ENCODE measurements around the gene SMAD4.
A peak's percentile ranks its signal among the peaks of the same experiment; 100 is the strongest.

The SMAD4 gene

DNA sequence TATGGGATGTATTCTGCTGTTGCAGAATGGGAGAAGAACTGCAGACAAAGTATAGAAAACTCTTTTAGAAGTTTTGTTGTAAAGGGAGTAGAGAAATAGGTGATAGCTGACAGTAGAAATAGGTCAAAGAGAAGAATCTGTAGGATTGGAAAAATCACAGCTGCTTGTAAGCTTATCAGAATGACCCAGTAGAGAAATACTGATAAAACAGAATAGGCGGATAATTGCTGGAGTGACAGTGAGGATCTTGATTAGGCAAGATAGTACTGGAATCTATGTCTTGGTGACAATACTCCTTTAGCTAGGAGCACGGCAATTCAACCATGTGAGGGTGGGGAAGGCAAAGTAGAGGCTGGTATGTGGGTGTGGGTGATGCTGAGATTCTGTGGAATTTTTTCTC lies 4.5 kb upstream of the SMAD4 start:
- DNase-seq, result no peak

DNA sequence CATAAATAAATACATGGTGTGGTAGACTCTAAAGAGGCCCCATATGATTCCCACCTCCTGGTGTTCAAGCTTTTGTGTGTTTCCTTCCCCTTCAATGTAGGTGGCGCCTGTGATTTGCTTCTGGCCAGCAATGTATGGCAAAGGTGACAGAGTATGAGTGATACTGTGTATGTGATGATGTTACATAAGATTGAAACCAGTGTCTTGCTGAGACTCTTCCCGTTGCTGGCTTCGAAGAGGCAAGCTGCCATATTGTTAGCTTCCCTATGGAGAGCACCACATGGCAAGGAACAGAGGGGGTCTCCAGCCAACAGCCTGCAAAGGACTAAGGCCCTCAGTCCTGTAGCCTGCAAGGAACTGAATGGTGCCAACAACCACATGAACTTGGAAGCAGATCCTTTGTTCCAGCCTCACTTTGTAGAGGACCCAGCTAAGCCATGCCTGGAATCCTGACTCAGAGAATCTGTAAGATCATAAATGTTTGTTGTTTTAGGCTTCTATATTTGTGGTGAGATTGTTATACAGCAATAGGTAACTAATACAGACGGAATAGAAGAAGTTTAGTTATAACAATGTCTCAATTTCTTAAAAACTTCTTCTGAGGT lies 1.7 kb upstream of the SMAD4 start:
- peak; percentile 77 for DNase-seq

DNA sequence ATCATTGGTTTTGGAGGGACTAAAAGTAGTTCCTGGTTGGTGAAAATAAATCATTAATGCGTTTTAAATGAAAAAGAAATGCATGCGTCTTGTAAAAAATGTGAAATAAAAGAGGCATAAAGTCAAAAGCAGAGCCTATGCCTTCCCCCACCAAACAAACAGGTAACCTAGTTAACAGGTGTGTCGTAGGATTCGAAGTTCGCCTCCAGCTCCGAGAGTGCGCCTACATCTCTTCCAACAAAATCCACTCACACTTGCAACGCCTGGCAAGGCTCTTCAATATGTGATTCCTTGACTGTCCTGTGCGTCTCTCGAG lies 677 bp upstream of the SMAD4 start:
- DNase-seq, result no peak

DNA sequence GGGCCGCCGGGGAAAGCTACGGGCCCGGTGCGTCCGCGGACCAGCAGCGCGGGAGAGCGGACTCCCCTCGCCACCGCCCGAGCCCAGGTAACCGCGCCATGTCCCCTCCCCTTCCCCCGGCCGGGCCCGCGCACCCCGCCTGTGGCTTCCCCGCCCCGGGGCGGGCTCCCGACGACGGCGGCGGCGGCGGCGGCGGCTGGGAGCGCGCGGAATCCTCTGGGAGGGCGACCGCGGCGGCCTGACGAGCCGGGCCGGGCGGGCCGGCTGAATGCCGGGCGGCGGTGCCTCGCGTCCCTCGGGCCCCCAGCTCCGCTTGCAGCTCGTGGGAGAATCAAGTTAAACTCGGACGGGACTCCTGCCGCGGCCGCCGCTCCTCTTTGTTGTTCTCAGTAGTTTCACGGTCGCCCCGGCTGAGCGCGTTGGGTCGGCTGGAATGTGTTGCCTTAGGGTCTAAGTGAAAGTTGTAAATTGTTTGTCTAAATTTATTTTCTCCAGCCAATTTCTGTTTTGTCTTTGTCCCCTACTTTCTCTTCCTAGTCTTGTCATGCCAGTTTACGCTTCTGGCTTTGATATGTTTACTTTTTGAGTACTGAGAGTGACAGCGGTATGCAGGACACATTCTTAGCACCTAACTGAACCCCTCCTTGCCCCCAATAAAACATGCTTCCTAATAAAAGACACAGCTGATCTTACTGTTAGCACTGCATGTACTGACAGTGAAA lies 685 bp downstream of the SMAD4 start:
- DNase-seq, result peak; percentile 69

DNA sequence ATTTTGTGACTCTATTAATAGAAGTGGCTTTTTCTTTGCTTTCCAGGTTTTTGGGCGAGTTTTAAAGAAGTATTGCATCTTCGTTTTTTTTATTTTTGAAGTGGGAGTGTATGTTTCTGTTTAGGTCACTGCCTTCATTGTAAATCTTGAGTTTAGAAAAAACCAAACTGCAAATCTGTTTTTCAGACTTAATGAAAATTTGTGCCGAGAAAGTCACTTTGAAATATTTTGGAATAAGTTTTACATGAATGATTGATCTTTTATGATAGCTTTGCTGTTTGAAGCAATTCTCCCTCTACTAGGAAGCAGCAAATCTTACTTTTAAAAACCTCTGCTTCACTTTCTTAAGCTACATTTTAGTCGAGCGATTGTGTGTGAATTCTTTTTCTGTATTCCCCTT lies 2.2 kb downstream of the SMAD4 start:
- DNase-seq, result no peak

DNA sequence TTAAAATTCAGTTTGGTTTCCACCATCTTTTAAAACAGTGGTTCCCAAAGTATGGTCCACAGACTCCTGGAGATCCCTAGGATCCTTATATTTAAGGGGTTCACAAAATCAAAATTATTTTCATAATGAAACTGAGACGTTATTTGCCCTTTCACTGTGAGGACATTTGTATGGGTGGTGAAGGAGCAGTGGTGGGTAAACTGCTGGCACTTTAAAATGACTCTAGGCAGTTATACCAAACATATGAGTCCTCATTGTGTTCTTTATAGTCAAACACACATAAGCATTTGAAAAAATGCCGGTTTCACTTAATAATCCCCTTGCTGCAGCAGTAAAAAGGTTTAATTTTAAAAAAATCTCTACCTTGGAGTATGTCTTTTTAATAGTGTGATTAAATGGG lies 7.2 kb downstream of the SMAD4 start:
- DNase-seq, result no peak

DNA sequence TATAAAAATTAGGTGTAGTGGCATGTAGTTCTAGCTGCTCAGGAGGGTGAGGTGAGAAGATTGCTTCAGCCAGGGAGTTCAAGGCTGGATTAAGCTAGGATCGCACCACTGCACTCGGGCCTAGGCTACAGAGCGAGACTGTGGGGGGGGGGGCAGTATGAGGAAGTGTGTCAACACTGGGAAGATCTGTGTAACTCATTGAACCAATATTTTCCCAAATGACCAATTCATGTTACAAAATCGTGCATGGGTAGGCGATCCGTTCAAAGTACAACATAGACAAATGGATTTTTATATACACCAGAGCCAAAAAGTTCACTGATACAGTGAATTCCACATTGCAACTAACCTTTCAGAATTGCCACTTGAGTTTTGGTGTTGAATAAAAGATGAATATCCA lies 8.1 kb downstream of the SMAD4 start:
- DNase-seq, result peak; percentile 71

DNA sequence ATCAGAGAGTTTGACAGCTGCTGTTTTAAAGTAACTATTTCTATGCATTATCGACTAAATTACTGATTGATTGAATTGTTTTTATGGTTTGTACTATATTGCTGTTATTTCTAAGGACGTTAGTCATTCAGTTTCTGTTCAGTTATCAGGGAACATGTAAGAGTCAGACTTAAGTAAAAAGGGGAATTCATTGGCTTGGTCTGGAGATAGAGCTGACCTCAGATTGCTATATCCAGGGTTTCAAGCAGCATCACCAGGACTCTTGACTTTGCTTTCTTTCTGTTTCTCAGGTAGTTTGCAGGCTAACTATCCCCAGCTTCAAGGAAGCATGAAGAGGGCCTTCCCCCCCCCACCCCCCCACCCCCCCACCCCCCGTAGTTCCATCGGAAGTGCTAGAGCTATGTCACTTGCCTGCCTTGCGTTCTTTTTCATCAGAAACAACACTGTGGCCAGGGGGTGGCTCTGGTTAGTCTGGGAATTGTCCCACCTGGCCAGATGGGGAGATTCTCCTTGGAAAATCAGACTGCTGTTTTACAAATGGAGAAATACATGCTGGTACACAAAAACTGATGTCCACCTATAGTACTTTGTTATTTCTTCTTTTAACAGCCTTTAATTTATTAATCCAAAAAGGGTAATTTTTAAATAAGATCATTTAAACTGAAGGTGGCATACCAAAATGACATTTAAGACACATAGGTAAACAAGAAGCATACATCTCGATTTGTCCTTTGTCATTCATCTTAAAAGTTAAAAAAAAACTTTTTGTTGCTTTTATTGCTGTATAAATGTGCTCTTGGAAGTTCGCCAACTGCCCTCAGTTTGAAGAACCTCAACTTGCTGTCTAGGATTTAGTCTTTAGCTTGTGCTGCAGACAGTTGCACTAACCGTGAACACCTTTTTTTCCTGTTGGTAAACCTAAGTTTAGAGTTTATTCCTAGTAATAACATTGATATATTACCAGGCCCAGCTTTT lies 9.4 kb downstream of the SMAD4 start:
- peak; percentile 89 for DNase-seq

DNA sequence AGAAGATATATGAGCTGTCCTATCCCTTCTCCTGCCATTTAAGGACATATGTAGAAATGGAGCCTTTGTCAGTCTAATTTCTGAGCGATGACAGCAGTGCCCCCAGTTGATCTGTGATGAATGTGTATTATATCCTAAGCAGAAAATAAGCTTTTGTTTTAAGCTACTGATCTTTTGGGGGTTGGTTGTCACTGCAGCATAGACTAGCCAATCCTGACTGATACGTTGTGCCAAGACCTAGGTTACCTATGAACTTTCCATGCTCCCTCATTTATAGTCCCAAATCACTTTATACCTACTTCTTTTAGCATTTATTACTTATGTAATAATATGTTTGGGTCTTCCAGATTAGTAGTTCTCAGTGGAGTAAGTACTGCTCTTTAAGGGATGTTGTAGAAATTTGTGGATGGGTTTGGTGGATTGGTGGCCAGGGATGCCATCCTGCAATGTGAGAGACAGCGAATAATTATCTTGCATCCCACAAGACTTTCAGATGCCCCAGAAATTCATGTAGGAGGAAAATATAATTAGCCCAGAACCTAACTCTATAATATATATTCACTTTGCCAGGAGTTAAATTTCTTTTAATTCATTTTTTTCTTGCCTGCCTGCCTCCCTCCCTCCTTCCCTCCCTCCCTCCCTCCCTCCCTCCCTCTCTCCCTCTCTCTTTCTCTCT lies 11.8 kb downstream of the SMAD4 start:
- no peak for DNase-seq

DNA sequence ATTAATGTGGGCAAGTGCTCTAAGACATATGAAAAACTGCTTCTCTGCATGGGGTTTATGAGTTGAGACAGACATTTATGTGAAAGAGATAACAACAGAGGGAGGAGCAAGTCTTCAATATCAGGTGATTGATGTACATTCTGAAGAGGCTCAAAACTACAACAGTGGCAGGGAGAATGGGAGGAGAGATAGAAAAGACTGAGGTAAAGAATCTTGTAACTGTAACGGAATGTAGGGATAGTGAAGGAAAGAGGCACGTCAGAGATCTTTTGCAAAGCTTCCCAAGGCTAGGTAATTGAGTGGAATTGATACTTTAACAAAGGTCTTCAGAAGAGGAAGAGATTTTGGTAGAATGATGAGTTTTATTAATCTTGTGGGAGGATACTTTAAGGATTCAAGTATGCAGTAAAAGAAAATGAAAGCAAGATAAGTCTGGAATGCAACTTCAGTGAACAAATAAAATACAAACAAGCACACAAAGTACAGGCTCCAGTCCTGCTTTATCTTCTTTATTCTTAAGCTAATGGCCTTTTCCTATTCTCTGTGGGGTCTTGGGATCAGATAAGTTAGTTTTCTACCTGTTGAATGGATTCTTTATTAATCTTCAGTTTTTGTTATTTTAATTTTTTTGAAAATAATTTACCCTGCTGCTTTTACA lies 15.0 kb downstream of the SMAD4 start:
- no peak for DNase-seq

DNA sequence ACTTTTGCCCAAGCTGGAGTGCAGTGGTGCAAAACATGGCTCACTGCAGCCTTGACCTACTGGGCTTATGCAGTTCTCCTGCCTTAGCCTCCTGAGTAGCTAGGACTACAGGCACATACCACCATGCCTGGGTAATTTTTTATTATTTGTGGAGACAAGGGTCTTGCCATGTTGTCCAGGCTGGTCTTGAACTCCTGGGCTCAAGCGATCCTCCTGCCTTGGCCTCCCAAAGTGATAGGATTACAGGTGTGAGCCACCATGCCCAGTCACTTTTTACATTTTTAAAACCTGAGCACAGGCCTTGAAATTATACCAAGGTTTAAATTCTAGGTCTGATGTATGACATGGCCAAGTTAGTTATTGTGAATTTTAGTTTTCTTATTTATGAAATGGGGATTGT lies 18.2 kb downstream of the SMAD4 start:
- no peak for DNase-seq

DNA sequence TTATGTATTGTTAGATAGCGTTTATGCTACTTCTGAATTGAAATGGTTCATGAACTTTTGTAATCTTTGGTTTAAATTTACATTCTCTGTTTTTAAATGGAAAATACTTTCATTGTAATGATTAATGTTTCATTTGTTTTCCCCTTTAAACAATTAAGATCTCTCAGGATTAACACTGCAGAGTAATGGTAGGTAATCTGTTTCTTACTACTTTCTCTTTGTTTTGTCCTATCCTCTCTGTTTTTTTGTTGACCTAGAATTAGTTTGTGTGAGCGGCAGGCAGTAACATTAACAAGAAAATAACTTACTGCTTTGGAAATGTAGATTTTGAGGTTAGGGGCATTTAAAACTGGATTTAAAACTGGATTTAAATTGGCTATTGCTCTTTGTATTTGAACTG lies 19.1 kb downstream of the SMAD4 start:
- DNase-seq, result no peak

DNA sequence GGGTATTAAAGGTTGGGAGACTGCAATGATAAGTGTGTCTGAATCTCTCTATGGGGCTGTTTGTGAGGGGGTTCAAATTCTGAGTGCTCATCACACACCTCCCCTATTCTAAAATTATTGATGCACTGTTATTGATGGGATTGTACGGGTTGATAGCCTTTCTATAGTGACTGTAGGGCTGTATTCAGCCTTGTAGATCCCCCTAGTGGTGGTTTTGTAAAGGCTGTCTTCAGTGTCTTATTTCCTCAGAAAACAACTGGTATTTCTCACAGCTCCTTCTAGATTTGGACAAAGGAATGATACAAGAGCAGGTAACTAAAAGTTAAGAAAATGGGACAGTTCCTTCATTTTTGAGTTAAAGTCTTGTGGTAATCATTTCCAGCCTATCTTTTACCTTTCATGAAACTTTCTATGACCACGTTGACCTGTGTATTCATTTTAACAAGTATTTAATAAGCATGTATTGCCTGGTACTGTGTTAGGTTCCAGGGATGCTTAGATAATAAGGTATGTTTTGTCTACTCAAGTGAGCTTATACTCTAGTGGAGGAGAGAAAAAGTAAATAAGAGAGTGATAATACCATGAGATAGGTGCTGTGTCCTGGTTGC lies 21.2 kb downstream of the SMAD4 start:
- DNase-seq, result peak; percentile 72

DNA sequence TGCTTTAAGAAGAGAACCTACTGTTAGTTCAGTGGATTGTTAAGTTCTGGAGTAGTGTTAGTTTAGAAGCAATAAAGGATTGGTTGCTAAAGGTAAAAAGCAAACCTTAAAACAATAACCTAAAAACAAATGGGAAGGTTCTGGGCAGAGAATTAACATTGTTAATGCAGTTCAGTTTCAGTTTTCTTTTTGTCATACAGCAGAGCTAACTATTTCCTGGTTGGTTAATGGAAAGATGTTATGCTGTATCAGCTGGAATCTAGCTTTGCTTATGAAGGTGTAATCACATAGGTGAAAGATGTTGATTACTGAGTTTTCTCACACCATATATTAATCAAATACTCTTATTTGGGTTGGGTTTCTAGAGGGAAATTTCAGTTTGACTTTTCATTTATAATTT lies 23.8 kb downstream of the SMAD4 start:
- peak; percentile 58 for DNase-seq

DNA sequence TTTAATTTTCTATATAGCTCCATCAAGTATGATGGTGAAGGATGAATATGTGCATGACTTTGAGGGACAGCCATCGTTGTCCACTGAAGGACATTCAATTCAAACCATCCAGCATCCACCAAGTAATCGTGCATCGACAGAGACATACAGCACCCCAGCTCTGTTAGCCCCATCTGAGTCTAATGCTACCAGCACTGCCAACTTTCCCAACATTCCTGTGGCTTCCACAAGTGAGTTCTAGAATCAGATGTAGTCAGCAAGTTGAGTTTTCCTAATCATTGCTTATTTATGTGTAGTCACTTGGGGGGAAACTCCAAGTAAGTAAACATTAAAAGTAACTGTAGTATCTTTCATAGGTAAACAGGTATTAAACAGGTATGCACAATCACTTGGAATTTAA lies 24.8 kb downstream of the SMAD4 start:
- no peak for DNase-seq

DNA sequence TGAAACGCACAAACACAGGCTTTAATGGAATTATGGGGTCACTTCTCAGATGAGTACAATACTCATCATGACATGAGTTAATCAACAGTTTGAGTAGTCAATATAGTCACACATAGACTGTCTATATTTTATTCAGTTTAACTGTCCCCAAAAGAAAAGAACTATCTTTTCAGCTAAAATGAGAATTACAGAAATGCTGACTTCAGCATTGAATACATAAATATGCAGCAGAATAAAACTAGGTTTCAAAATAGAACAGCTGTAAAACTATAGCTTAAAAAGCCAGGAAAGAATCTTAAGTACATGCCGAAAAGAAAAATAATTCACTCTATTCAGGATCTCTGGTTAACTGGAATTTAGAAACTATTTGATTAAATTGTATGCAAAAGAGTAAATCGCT lies 30.0 kb downstream of the SMAD4 start:
- DNase-seq, result no peak

DNA sequence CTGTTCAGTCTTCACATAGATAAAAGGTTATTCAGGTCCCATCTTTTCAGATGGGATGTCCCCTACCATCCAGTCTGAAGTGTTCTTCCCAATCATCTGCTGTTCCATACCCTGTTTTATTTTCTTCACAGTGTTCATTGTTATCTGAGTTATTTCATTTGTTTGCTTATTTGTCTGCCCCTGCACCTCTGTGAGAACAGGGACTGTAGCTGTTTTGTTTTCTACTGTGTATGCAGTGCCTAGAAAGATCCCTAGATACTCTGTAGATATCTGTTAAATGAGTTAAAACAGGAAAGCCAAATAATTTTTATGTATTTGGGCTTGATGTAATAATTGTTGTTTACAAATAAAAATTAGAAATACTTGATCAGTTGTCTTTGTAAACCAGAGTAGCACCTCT lies 34.2 kb downstream of the SMAD4 start:
- no peak for DNase-seq

DNA sequence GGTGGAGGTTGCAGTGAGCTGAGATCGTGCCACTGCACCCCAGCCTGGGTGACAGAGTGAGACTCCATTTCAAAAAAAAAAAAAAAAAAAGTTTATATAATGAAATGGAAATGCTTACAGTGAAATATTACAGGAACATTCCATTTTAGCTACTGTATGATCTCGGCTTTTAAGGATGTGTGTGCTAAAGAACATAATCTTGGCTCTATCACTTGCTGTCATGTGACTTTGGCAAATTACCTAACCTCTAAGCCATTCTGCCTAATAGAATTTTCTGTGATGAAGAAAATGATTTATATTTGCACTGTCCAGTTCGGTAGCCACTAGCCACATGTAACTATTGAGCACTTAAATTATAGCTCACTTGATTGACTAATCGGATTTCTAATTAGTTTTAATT lies 36.3 kb downstream of the SMAD4 start:
- DNase-seq, result no peak

DNA sequence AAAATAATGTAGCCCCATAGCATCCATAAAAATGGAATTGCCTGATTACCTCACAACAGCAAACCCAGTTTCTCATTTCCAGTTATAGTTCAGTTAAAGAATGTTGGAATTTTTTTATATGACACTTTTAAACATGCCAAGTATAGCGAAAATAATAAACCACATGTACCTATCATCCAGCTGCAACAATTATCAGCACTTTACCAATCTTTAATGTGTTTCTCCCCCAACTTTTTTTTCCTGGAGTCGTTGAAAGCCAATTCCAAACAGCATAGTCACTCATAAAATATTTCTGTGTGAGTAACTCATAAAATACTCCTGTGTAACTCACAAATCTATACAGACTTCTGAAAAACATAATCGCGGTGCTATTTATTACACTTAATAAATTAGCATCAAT lies 38.1 kb downstream of the SMAD4 start:
- no peak for DNase-seq

DNA sequence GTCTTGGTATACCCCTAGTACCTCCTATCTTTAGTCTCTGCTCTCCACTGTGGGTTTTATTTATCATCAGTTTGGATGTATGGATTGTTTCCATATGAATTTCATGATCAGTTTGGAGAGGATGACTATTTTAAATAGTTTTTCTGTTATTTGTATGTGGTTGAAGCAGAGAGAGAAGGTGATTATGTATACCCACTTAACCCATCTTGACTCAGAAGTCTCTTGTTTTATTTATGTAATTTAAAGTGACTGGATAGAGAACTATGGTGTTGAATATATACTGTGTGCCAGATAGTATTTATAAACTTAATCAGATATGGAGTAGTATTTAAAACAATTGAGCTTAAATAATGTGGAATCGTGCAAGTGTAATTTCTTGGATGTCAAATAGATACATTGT lies 39.9 kb downstream of the SMAD4 start:
- DNase-seq, result no peak

DNA sequence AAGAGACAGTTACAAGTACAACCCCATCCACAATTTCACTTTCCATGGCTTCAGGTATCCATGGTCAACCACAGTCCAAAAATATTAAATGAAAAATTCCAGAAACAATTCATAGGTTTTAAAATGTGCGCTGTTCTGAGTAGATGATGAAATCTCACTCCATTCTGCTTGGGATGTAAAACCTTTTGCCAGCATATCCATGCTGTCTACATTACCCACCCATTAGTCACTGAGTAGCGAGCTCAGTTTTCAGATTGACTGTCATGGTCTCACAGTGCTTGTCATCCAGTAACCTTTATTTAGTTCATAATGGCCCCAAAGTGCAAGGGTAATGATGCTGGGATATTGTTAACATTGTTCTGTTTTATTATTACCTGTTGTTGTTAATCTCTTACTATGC lies 40.5 kb downstream of the SMAD4 start:
- DNase-seq, result no peak

DNA sequence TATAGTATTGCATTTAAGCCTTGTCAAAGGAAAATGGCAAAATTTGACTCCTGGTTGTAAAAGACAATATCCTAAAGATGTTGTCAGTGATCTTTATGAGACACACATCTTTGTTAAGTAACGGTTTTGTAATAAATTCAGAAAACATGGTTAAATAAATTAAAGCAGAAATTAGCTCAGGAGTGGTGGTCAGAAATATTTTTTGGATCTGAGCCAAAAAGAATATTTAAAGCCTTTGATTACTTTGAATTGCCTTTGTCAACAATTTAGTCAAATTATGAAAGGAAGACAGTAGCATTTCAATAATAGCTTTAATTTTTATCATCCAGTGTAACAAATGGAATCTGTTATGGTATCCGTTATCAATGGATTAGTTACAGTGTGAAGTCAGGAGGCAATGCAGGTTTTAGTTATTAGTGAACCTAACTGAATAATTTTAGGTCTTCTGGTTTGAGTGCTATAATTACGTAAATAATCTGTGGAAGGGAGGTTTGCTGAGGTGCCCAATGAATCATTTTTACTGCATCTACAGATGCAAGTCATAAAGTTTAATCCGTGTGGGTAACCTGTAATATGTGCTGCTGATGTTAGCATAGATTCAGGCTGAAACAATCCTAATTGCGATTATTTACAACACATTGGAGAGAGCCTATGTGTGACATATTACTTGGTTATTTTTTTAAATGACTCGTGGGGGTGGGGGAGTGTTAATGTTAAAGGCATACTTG lies 42.7 kb downstream of the SMAD4 start:
- DNase-seq, result no peak
